GM19193 (cell line): ENCODE results near the gene C2orf49.

Experiments used
- POLR2A ChIP-seq: IDR thresholded peaks from 4 replicates; pipeline ENCODE4 v1.6.1; 2011; ENCODE audit not compliant: insufficient read depth, insufficient read length; ENCODE audit errors: extremely low read depth

C2orf49 gene

GRCh38 chr2:105337122-105338019 is at the start of gene C2orf49:
Gene C2orf49 (plus strand): TSS chr2:105337540. CDS start chr2:105337588, 48 bp downstream.
- TF ChIP-seq POLR2A, result peak; percentile 69

DNA sequence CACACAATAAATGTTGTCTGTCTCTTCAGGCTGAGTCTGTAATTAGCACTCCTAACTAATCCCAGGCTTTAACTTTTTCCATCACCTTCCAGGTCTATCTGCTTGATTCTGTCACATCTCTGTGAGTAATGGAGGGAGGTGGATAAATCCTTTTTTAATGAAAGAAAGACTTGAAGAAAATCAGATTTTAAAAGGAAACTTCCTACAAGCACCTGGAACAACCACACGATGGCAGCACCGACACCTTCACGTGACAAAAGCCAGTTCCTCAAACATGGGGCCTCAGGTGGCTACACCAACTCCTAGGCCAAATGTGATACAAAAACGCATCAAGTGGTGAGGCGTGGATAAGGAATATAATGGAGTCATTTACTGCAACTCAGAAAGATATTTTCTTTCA is 49.6 kb upstream of the C2orf49 start:
- TF ChIP-seq POLR2A, result no peak

- TF ChIP-seq POLR2A, result no peak
These were observed 49.2 kb upstream of the C2orf49 start for GRCh38 chr2:105288133-105288532.

- TF ChIP-seq POLR2A, result no peak
These were observed 46.2 kb upstream of the C2orf49 start for GRCh38 chr2:105290981-105291660.

GRCh38 chr2:105291981-105292380 is 45.4 kb upstream of the C2orf49 start:
- TF ChIP-seq POLR2A, result no peak

GRCh38 chr2:105294046-105294445 is 43.3 kb upstream of the C2orf49 start:
- TF ChIP-seq POLR2A, result no peak

- TF ChIP-seq POLR2A, result no peak
These were observed 42.4 kb upstream of the C2orf49 start for GRCh38 chr2:105294844-105295481.

DNA sequence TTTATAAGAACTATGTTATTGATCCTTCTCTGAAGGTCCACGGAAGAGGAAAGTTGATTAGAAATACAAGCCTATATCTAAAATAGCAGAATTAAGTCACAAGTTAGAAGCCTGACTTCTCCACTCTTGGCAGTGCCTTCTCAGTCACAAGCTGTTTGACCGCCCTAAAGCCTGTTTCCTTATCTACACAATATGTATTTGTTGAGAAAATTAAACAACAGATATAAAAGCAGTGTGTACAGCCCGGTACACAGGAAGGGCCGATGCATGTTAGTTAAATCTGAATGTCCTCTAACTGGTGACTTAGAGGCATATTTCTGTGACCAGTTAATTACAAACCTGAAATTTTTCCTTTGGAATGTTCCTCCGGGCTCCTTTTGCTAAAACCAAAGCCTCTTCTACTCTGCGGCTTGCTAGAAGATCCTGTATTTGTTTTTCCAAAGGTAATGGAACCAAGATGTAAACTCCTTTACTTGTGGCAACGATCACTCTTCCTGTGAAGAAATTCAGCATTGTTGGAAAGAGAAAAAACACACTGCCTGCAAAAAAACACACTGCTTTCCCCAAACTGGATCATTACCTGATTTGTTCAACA is 41.2 kb upstream of the C2orf49 start:
- TF ChIP-seq POLR2A, result no peak

- no peak for TF ChIP-seq POLR2A
These were observed 40.1 kb upstream of the C2orf49 start for GRCh38 chr2:105297216-105297615.

GRCh38 chr2:105298017-105298416 is 39.3 kb upstream of the C2orf49 start:
- TF ChIP-seq POLR2A, result no peak

GRCh38 chr2:105299290-105299689 is 38.0 kb upstream of the C2orf49 start:
- no peak for TF ChIP-seq POLR2A

GRCh38 chr2:105301646-105302045 is 35.7 kb upstream of the C2orf49 start:
- no peak for TF ChIP-seq POLR2A

DNA sequence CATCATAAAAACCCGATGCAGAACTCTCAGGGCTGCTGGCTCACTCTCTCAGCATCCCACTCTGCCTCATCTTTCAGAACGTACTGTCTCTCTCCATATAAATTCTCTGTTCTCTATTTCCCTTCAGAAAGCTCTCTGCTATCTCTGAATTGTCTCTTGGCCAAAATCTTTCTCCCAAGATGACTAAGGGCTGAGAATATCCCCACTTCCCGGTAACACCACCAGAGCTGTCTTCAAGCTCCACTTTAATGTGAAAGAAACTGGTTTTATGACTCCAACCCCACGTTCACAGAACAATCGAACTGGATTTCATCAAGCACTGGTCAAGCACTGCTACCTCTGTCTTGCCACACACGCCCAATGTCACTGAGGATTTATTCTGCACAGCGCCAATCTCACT is 30.2 kb upstream of the C2orf49 start:
- TF ChIP-seq POLR2A, result no peak

- TF ChIP-seq POLR2A, result no peak
These were observed 29.8 kb upstream of the C2orf49 start for GRCh38 chr2:105307550-105307949.

GRCh38 chr2:105307962-105308361 is 29.4 kb upstream of the C2orf49 start:
- TF ChIP-seq POLR2A, result no peak
